HG03378 (cell line): Measurements from ENCODE around the gene CMC1.
"Not testable (repeated sequence)": the region's sequence is repeated elsewhere in the genome, so short reads cannot be mapped to it uniquely, and the experiment has no call there.

Experiments used
- ATAC-seq: cut with Tn5 transposase; IDR thresholded peaks from one replicate; pipeline ENCODE4 v1.9.1; 2021; ENCODE audit warnings: mild to moderate bottlenecking, moderate library complexity; ENCODE audit not compliant: unreplicated experiment

The CMC1 gene

GRCh38 chr3:28241221-28242160 lies at the start of gene CMC1:
Gene CMC1, plus strand, starts transcription at chr3:28241619. Its CDS starts 175 bp downstream, at chr3:28241794.
- peak; percentile 97 for ATAC-seq

GRCh38 chr3:28198161-28198560 lies 43.3 kb upstream of the CMC1 start:
- ATAC-seq: no peak

GRCh38 chr3:28198974-28199373 lies 42.4 kb upstream of the CMC1 start:
- no peak for ATAC-seq

DNA sequence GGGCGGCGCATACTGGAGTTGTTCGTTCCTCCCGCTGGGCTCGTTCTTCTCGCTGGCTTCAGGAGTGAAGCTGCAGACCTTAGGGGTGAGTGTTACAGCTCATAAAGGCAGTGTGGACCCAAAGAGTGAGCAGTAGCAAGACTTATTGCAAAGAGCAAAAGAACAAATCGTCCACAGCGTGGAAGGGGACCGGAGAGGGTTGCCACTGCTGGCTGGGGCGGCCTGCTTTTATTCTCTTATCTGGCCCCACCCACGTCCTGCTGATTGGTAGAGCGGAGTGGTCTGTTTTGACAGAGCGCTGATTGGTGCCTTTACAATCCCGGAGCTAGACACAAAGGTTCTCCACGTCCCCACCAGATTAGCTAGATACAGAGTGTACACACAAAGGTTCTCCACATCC lies 41.8 kb upstream of the CMC1 start:
- not testable (repeated sequence) for ATAC-seq

DNA sequence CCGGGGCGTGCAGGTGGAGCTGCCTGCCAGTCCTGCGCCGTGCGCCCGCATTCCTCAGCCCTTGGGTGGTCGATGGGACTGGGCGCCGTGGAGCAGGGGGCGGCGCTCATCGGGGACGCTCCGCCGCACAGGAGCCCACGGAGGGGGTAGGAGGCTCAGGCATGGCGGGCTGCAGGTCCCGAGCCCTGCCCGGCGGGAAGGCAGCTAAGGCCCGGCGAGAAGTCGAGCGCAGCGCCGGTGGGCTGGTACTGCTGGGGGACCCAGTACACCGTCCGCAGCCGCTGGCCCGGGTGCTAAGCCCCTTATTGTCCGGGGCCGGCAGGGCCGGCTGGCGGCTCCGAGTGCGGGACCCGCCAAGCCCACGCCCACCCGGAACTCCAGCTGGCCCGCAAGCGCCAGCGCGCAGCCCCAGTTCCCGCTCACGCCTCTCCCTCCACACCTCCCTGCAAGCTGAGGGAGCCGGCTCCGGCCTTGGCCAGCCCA lies 41.0 kb upstream of the CMC1 start:
- ATAC-seq: not testable (repeated sequence)

DNA sequence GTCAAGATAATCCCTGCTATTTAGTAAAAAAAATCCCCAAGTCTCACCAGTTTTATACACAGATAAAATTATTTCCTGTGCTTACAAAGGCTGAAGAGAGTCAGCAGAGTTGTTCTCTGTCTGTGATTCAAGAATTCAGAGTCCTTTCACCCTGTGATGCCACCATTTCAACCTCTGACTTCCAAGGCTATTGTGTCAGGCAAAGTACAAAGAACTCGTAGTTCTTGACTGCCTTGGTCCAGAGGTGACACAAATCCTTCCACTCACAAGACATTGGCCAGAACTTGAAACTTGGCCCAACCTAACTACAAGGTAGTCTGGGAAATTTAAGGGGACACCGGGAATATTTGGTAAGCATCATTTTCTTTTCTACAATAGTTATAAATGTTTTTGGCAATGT lies 34.9 kb upstream of the CMC1 start:
- ATAC-seq: no peak

DNA sequence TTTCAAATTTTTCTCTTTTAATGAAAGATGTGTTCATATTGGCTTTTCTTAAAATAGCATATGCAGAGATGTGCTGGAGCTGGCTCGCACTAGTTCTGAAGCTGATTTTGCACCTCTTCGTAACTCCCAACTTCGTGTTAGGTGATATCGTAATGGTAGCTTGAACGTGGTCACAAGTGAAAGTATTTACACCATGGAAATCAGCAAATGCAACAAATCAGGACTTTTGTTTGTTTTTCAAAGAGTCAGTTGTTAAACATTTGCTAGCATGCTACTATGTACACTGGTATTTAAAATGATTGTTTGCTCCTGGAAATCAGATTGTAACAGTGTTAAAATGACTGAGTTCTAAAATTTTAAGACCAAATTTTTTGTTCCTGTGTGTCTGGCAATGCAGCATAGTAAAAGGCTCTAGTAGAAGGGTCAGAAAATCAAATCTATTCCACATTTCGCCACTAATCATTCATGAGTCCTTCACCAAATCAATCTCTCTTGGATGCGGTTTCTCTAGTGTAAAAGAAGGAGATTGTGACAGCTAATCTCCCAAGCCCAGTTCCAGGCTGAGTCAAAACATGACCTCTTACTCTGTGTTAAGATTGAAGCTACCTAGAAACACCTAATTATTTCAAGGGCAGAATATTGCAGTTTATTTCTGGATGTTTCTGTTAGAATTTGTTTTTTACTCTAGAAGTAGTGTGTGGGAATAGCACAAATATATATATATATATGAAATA lies 34.3 kb upstream of the CMC1 start:
- ATAC-seq: no peak

DNA sequence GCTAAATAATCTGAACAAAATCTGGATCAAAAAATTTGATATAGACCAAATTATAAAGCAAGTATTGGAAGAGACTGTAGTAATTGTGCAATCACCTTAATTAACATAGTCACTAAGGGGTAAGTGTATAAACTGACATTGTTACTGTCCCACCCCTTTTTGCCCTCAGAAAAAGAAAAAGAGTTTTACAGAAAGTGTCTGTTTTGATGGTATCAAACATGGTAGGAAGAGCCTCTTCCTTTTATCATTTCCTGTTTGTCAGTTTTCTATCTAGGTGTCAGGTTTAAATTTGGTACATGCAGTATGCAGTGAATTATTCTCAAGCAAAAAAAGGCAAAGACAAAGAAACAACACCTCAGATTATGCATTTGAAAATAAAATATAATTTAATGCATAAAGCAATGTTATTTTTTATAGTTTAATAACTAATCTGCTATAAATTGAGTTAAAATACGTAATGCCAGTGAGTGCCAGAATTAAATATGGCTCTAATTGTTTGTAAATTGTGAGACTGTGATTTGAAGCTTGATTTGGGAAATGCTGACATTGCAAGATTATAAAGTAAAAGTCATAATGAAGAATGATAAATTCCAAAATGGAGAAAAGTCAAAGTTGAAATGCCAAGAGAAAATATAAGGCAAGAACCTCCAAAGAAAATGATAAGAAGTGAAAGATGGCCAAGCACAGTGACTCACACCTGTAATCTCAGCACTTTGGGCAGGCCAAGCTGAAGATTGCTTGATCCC lies 30.3 kb upstream of the CMC1 start:
- no peak for ATAC-seq

DNA sequence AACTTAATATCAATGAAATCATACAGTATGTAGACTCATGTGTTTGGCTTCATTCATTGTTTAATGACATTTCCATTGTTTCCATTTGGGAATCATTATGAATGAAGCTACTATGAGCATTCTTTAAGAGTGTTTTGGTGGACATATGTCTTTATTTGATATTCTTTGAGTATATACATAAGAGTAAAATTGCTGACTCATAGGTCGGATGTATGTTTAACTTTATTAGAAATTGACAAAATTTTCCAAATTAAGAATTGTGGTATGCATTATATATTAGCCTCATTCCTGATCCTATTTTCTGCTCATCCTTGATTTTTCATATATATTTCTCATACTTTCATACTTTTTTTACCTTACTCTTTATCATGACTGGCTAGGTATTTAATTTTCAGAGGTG lies 28.7 kb upstream of the CMC1 start:
- no peak for ATAC-seq

- ATAC-seq: no peak
Observed at GRCh38 chr3:28215407-28215806, 26.0 kb upstream of the CMC1 start.

GRCh38 chr3:28218071-28218916 lies 23.1 kb upstream of the CMC1 start:
- ATAC-seq: peak; percentile 82

GRCh38 chr3:28218917-28219198 lies 22.6 kb upstream of the CMC1 start:
- ATAC-seq: no peak

DNA sequence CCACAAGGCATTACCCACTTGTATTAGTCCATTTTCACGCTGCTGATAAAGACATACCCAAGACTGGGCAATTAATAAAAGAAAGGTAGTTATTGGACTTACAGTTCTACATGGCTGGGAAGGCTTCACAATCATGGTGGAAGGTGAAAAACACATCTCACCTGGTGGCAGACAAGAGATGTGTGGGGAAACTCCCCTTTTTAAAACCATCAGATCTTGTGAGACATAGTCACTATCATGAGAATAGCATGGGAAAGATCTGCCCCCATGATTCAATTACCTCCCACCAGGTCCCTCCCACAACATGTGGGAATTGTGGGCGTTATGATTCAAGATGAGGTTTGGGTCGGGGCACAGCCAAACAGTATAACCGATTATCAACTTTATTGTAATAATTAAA lies 17.0 kb upstream of the CMC1 start:
- no peak for ATAC-seq

- no peak for ATAC-seq
Observed at GRCh38 chr3:28226020-28226419, 15.4 kb upstream of the CMC1 start.

- no peak for ATAC-seq
Observed at GRCh38 chr3:28228623-28229022, 12.8 kb upstream of the CMC1 start.

DNA sequence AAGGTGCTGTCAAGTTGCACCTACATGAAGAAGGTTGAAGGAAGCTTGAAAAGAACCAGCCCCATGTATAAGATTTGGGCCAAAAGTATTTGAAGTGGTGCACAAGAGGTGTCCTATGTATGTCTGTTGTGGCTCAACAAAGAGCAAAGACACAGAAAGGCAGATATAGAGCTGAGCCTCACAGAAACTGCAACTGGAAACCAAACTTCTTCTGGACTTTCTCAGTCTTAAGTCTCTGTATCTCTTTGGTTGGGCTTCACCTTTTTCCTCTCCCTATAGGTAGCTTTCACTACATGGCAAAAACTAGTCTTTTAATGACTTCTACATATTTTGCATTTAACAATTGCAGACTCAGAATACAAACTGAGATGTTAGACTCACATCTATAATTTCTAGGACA lies 8.8 kb upstream of the CMC1 start:
- ATAC-seq: no peak

GRCh38 chr3:28234454-28234853 lies 7.0 kb upstream of the CMC1 start:
- ATAC-seq: no peak

GRCh38 chr3:28239108-28239507 lies 2.3 kb upstream of the CMC1 start:
- ATAC-seq: no peak

- no peak for ATAC-seq
Observed at GRCh38 chr3:28240441-28240840, 978 bp upstream of the CMC1 start.

DNA sequence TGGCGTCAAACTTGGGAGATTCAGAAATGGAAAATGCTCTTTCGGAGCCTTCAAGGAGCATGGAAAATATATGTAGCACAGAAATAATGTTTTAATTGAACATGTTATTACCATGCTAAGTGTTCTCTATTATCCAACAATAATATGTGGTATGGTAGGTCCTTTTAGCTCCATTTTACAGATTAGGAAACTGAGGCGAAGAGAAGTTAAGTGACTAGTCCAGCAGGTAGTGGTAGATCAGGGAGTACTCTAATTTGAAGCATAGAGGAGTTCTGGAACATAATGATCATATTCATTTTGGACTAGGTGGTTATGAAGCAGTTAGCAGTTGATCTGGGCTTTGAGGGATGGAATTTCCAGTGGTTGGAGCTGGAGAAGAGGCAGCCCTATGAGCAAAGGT lies 1.1 kb downstream of the CMC1 start:
- ATAC-seq: no peak
